ENCODE measurements around the gene CXCR4.

CXCR4 gene

DNA sequence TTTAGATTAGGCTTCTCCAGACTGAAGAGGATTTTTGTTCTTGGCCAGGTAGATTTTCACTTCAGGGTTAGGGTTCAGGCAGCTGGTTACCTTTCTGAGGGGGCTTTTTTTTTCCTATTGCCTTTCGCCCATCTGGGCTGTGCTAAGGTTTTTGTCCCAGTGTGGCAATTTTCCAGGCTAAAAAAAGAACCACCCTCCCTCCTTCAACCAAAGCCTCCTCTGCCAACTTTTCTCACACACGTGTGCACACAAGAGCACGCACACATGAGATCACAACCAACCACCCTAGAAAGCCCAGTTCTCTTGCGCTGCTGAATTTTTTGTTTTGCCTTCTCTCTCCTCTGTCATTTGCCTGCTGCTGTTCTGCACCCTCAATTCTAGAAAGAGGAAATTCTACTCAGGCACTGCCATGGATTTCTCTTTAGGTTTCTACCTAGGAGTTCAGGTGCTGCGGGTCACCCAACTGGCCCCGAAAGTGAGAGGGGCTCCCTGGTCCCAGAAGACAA lies 8.5 kb upstream of the CXCR4 start:
- TF ChIP-seq CTCF (IDR thresholded peaks at IDR 0.05; ENCODE audit: low read depth, low read length), result no peak
- DNase-seq (ENCODE audit: extremely low read depth, low read depth), result no peak

DNA sequence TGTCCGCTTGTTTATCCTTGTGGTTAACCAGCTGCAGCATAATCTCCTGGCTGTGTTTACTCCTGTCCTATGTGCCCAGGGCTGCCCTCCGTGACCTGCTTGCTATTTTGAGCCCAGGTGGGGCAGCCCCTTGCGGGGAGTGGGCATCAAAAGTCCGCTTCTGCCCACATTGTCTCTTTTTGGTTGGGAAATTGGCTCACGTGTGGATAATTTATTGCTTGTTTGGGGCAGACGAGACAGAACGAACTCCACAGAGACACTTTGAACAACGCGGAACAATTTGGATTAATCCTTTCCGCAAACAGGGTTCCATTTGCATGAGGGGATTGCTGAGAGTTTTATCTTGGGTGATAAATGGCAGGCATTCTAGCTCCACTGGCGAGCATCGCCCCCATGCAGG lies 8.1 kb upstream of the CXCR4 start:
- DNase-seq (ENCODE audit: extremely low read depth, low read depth), result no peak
- TF ChIP-seq CTCF (IDR thresholded peaks at IDR 0.05; ENCODE audit: low read depth, low read length), result no peak

GRCh38 chr2:136125236-136125635 lies 7.3 kb upstream of the CXCR4 start:
- TF ChIP-seq CTCF (IDR thresholded peaks at IDR 0.05; ENCODE audit: low read depth, low read length), result no peak
- no peak for DNase-seq (ENCODE audit: extremely low read depth, low read depth)

DNA sequence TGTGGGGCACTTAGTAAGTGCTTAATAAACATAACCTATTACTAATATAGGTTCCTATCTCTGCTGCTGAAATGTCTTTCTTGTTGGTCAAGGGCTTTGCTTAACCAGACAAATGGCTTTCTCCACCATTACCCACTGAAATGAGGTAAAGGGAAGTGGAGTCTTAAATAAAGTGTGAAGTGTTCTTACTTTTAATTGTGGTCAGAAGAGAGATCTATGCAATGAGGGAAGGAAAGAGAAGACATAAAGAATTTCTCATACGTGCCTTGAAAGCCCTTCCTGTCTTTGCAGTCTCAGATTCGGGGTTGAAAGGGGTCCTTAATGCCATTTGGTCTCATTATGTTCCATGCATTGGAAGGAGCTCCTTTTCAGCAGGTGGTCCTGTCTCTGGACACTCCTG lies 6.9 kb upstream of the CXCR4 start:
- no peak for TF ChIP-seq CTCF (IDR thresholded peaks at IDR 0.05; ENCODE audit: low read depth, low read length)
- no peak for DNase-seq (ENCODE audit: extremely low read depth, low read depth)

DNA sequence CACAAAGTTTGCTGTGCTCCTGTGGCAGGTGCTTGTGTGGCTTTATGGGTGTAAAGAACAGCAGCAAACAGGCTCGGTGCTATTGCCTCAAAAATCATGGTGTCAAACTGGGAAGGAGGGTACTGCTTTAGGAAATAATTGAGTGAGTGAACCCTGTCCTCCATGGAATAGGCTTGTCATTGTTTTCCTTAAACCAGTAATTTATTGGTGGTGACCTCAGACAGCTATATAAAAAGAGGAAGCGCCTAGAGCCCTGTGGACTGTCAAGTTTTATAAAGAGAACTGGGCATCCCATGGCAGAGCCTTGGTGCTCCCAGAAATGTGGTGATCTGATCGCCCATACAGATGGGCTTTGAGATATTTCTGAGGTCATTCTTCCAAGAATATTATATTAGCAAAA lies 4.7 kb upstream of the CXCR4 start:
- TF ChIP-seq CTCF (IDR thresholded peaks at IDR 0.05; ENCODE audit: low read depth, low read length), result no peak
- DNase-seq (ENCODE audit: extremely low read depth, low read depth), result no peak

DNA sequence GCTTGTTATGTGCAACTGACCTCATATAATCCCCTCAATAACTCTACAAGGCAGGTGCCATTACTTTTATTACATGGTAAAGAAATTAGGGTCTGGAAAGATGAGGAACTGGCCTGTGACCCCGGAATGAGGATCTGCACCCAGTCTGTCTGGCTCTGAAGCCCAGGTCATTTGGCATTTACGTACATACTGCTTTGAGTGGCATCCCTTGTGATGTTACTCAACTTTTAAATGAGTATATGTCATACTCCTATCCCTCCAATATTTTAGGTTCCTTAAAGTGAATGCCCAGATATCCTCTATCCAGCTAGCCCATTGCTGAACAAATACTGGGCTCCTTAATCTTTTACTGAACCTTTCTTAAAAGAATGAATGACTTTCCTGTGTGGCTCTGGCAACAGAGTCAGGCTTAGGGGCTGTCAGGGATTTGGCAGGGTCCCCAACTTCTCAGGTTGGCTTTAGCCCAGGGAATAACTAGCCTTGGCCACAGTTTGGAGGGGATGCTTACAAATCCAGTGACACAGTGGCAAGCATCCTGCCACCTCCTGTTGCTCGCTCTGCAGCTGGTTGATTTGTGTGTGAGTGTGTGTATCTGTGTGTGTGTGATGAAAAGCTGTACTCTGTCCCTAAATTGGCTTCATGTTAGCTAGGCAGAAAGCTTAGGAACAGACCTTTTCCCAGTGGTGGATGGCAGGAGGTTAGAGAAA lies 3.4 kb upstream of the CXCR4 start:
- DNase-seq (ENCODE audit: extremely low read depth, low read depth), result no peak
- TF ChIP-seq CTCF (IDR thresholded peaks at IDR 0.05; ENCODE audit: low read depth, low read length), result no peak

GRCh38 chr2:136119717-136120675 lies 2.0 kb upstream of the CXCR4 start:
- TF ChIP-seq CTCF (IDR thresholded peaks at IDR 0.05; ENCODE audit: low read depth, low read length), result no peak
- no peak for DNase-seq (ENCODE audit: extremely low read depth, low read depth)
